ENCODE results near the gene MAML2.

MAML2 gene

DNA sequence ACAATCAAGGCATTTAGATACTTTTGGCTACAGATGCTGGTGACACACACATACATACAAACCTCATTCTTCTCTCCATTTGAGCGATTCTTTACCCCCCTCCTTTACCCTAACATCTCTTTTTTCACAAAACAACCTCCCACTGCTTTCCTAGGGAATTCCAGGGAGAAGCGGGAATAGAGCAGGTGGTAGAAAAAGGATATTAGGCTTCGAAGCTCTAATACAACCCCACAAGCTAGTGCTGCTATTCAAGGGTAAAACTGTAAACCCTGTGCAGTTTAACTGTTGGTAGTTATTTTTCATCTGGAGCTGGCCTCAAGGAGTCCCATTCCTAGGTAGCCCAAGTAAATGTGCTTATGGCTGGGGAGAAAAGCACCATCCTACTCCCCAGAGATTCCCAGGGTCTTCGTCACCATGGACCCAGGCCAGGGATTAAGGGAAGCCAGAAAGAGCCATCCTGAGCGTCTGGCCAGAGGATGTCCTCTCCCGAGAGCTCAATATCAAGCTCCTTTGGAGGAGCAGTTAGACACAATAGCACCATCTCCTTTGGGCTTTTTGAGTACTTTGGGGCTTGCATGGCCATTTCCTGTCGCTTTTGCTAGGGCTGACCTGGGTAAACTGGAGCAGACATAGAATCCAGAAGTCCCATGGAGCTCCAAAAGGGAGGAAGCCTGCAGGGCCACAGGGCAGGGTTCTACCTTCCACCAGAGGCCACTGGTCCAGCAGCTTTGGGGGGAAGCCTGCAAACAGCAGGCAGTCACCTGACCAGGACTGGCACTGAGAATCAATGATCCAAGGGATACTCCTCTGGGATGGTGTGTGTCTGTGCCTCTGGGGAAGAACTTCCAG lies 3.1 kb downstream of the MAML2 start:
- DNase-seq (ENCODE audit: insufficient read length, low spot score) (no peak), FAIRE-seq (no peak)
- TF ChIP-seq, protein P1, sequence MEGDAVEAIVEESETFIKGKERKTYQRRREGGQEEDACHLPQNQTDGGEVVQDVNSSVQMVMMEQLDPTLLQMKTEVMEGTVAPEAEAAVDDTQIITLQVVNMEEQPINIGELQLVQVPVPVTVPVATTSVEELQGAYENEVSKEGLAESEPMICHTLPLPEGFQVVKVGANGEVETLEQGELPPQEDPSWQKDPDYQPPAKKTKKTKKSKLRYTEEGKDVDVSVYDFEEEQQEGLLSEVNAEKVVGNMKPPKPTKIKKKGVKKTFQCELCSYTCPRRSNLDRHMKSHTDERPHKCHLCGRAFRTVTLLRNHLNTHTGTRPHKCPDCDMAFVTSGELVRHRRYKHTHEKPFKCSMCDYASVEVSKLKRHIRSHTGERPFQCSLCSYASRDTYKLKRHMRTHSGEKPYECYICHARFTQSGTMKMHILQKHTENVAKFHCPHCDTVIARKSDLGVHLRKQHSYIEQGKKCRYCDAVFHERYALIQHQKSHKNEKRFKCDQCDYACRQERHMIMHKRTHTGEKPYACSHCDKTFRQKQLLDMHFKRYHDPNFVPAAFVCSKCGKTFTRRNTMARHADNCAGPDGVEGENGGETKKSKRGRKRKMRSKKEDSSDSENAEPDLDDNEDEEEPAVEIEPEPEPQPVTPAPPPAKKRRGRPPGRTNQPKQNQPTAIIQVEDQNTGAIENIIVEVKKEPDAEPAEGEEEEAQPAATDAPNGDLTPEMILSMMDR (IDR thresholded peaks at IDR 0.05; ENCODE audit: insufficient read depth, missing control alignments) = no peak

DNA sequence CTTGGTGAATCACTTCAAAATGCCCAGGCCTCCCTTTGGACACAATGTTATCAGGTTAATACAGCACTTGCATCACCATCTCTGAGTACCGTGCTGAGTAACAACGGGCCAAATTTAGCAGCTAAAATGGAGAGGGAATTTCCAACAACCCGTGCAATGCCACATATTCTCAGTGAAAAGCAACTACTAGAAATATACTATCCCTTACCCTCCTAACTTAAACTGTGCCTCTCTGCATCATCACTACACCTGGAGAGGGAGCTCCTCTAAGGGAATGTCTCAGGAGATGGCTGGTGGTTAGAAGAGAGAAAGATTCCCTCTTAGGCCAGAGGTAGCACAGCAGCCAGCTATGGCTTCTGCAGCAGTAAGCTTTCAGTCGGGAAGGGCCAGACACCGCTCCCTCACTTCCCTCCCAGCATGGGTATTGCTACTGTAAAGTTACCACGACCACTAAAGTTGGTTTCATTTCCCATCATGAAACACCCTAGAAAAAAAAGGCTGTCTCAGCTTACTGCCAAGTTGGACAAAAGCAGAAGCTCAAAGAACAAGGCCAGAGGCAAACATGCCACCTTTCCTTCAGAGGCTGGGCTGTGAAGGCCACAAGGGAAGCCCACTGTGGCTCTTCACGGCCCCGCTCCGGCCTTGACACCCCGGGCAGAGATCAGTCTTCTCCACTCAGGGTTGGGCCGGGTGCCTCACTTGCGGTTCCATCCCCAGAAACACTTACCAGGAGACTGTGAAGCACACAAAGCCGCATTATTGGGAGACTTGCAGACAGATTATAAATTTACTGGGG lies 3.9 kb downstream of the MAML2 start:
- no peak for FAIRE-seq
- DNase-seq (ENCODE audit: insufficient read length, low spot score) = no peak
- TF ChIP-seq, protein P1 (IDR thresholded peaks at IDR 0.05; ENCODE audit: insufficient read depth, missing control alignments) = no peak

DNA sequence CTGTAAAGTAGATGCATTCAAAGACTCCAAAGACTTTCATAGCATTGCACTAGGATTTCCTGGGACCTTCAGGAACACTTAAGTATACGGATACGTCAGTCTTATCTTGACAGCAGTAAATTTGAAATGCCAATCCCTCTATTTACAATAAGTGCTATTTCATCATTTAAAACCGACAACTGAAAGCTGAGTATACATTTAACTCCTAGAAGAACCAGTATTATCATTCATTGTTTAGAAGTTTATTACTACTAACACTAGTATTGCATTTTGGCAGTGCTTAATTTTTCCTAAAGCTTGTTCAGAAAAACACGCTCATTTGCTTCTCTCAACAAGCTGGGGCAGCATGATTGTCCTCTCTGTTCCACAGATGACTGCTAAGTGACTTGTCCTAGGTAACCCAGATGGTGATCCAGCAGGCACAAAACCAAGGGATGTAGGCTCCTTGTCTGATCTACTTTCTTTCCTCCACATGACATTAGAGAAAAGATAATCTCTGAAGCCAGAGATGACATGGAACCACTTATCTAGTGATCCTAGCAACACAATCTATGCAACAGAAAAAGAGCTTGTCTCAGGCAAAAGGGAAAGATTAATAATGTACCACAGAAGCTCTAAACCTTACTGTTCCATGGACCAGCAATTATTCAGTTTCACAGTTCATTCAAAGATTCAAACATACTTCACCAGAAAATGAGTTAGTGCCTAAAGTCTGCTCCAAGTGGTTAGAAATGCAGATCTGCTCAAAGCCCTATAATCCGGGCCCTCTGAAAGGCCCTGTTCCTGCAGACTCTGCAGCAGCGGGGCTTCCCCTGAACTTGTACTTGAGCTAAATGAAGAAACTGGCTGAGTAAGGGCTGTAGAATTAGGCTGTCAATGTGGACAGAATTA lies 5.2 kb downstream of the MAML2 start:
- FAIRE-seq = no peak
- TF ChIP-seq, protein P1 (IDR thresholded peaks at IDR 0.05; ENCODE audit: insufficient read depth, missing control alignments) = no peak
- DNase-seq (ENCODE audit: insufficient read length, low spot score) = no peak

DNA sequence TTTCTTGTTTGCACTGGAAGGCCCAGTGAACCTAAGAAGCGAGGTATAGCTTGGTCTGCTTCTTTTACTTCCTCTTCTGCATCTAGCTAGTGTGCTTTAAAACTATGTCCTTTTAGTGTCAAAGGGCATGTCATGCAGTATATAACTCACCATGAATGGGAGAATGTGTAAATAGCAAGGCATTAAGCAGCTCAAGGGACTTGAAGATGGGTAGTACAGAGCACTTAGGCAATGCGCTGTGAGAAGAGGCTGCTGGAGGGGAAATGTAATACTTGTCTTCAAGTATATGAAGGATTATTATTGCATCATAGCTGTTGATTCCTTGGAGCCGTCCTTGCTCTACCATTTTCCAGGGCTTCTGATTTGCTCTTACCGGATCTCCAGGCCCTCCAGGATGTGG lies 7.6 kb downstream of the MAML2 start:
- TF ChIP-seq, protein P1 (IDR thresholded peaks at IDR 0.05; ENCODE audit: insufficient read depth, missing control alignments) = no peak
- DNase-seq (ENCODE audit: insufficient read length, low spot score) (no peak), FAIRE-seq (no peak)

DNA sequence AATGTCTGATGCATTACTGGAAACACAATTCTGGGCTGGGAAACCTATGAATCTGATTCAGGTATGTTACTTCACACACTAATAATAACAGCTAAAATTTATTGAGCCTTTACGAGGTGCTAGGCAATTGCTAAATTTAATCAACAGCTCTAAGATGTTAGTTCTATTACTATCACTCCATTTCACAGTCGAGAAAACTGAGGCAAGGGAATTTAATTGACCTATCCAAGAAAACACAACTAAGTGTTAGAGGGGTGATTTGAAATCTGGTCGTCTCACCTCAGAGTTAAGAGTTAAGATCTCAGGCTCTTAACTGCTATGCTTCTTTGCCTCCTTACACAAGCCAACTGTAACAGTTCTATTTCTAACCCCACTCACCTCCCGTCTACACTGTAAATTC lies 8.8 kb downstream of the MAML2 start:
- no peak for FAIRE-seq
- TF ChIP-seq, protein P1 (IDR thresholded peaks at IDR 0.05; ENCODE audit: insufficient read depth, missing control alignments) = no peak
- no peak for DNase-seq (ENCODE audit: insufficient read length, low spot score)

DNA sequence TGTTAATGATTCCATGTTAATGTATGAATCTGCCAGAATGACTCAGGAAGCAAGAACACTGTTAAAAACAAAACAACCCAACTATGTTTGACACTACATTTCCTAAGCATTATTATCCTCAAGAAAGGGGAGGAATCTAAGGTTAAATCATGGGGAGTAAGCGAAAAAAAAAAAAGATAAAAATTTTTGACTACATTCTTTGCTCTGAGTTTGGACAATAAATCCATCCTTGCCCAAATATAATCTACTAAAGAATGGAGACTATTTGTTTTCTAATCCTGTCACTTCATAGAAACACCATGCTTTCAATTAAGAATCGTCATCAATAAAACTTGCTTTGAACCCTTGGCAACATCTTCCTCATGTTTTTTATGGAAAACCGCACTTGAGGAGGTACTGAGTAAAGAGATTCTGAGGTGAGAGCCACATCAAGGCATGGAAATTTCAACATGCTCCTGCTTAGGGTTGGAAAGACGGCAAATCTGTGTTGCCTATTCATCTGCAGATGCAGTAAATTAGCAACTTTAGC lies 9.7 kb downstream of the MAML2 start:
- FAIRE-seq (no peak), DNase-seq (ENCODE audit: insufficient read length, low spot score) (no peak)

More for the DNA sequence above, 9.7 kb downstream of the MAML2 start:
- TF ChIP-seq, protein P1 (IDR thresholded peaks at IDR 0.05; ENCODE audit: insufficient read depth, missing control alignments) = no peak
